ENCODE results near the gene TGM3. TPM values are rescaled to one million over a fixed set of nuclear protein-coding genes. Genes with fewer than 3 reads are reported as not detected.

Gene TGM3, protein sequence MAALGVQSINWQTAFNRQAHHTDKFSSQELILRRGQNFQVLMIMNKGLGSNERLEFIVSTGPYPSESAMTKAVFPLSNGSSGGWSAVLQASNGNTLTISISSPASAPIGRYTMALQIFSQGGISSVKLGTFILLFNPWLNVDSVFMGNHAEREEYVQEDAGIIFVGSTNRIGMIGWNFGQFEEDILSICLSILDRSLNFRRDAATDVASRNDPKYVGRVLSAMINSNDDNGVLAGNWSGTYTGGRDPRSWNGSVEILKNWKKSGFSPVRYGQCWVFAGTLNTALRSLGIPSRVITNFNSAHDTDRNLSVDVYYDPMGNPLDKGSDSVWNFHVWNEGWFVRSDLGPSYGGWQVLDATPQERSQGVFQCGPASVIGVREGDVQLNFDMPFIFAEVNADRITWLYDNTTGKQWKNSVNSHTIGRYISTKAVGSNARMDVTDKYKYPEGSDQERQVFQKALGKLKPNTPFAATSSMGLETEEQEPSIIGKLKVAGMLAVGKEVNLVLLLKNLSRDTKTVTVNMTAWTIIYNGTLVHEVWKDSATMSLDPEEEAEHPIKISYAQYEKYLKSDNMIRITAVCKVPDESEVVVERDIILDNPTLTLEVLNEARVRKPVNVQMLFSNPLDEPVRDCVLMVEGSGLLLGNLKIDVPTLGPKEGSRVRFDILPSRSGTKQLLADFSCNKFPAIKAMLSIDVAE
- total RNA-seq, result not detected in 2 replicates

DNA sequence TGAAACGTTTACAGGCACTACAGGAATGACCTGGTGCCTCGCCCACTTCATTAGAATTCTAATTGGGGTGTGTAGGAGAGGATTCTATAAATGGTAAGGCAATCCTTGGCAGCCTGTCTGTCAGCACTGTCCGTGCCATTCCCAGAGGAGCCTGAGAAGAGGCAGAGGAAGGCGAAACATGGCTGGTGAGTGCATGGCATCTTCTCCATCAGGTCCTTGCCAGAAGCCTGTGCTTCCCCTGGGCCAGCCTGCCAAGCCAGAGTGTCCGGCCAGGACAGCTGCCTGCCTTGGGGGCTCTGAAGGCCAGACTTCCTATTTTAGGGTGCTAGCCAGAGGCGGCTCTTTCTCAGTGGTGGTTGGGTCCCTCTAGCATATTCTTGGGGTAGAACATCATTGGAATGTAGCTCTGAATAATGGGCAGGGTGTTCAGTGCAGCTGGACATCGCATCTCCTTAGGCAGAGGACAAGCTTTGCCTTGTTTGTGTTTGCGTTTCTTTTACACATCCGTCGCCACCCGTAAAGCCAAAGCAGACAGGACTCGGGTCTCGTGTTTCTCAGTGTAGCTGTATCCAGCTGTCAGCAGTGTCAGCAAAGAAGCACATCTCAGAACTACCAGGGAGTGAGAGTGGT, at the start of gene TGM3:
Gene TGM3 (plus strand): TSS at position 116 of the 630 bp plus-strand sequence. CDS start 63 bp downstream, at position 179.

DNA sequence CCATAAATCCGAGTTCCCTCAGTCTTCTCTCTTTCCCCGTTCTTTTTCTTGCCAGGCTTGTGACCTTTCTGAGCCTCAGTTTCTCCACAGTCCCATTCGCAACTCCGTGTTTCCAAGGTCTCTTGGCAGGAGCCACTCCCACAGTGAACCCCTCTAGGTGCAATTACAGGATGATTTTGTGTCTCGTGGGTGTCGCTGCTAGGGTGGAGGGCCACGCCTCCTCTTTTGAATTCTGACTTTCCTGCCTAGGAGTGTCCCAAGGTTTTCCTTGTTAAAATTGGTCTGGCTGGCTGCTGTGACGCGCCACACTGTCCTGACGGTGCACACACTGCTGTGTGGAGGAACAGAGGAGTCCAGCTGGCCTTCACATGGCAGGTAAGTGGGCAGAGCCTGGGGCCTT, 84.8 kb downstream of the TGM3 start, which contains the start of gene TGM6:
Gene TGM6 (plus strand): TSS at position 301 of the 400 bp plus-strand sequence. CDS start 68 bp downstream, at position 369.

Other genes with a start within 250 kb of the TGM3 start
- gene STK35, start 194.2 kb upstream of the TGM3 start, total RNA-seq, result 11.3 and 15.5 TPM in 2 replicates
- not detected in 2 replicates for gene TGM6, start 84.9 kb downstream of the TGM3 start, total RNA-seq
- 647 and 670 TPM in 2 replicates for gene SNRPB, start 174.8 kb downstream of the TGM3 start, total RNA-seq
- 5.0 and 5.2 TPM in 2 replicates for gene ZNF343, start 212.9 kb downstream of the TGM3 start, total RNA-seq
- not detected in 2 replicates for gene TMC2, start 240.6 kb downstream of the TGM3 start, total RNA-seq